ENCODE data around the gene EXOC8.

EXOC8 gene

DNA sequence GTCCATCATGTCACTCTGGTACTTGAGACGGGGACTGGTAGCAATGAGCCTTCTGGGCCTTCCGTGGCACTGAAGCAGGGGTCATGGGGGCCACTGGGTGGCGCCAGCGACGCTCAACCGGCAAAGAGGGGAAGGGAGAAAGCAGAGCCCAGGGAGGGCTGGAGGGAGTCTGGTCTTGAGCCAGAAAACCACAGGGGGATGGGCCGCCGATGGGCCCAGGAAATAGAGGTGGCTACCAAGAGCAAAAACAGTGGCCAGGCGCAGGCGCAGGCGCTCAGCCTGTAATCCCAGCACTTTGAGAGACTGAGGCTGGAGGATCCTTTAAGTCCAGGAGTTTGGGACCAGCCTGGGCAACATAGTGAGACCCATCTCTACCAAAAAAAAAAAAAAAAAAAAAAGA lies 21.8 kb downstream of the EXOC8 start:
- no peak for DNase-seq (ENCODE audit: low read depth in 2 of 2)

DNA sequence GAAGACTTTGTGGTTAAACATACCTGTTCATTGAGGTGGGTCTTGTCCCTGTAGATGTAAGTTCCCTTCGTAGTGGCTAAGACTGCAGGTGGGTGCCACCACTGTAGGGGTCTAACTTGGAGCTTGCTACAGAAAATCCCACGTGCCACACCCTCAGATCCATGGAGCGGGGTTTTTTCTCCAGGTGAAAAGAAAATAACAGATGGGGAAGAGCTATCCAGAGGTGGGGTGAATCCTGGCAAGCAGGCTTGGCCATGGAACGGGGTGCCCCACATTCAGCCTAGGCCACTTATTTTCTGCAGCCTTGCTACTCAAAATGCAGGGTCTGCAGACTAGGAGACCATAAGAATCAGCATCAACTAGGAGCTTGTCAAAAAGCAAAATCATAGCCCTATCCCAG lies 24.0 kb downstream of the EXOC8 start:
- DNase-seq (ENCODE audit: low read depth in 2 of 2), result no peak

DNA sequence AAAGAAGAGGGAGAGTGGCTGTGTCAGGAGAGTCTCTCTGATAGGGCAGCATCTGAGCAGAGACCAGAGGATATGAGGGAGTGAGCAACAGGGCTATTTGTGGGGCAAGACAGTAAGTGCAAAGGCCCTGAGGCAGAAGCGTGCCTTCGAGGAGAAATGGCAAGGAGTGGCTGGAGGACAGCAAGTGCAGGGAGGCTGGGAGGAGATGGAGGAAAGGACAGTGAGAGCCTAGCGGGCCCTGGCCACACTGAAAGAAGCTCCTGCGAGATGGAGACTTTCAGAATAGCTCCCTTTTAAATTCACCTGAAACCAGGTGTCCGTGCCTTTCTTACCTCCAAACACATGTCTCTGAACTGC lies 25.2 kb downstream of the EXOC8 start:
- DNase-seq (ENCODE audit: low read depth in 2 of 2), result no peak

DNA sequence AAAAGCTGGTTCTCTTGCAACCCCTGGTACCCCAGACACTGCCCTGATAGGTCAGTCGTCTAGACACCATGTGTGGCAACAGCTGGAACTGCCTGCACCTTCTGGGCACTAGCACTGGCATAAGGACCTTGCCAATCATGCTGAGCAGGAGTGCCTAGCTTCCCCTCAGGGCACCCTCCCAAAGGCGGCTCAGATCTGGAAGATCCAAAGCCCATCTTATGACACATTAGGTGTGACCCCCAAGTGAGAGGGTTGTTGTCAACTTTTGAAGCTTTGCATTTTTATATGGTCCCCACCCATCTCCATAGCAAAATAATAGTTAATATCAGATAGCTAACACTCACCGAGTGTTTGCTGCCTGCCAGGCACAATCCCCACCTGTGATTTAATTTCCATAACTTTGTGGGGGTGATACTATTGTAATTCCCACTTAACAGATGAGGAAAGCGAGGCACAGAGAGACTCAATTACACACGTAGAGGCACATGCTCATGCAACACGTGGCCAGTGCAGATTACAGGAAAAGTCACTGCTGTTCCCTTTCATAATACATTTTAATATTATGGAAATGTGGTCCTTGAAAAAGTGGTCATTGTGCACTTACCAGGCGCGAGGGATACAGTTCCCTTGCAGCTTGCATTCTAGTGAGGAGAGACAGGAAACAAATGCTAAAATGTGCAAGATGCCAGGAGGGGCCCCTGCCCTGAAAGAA lies 25.8 kb downstream of the EXOC8 start:
- DNase-seq (ENCODE audit: low read depth in 2 of 2), result no peak

DNA sequence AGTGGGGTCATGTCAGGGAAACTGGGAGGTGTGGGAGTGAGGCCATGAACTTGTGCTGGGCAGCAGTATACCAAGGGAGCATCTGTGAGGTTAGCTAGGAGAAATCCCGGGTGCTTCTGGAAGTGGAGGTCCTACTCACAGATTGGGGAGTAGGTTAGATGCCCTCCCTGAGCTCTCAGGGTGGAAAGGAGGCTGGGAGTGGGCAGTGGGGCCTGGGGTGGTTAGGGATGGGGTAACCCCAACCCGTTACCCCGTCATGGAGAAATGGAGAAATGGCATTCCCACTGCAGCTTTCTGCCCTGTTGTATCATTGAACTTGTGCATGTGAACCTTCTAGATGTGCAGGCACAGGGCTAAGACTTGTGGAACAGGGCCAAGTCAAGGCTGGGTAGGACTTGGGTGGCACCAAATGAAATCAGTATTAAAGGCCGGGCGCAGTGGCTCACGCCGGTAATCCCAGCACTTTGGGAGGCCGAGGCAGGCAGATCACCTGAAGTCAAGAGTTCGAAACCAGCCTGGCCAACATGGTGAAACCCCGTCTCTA lies 27.2 kb downstream of the EXOC8 start:
- DNase-seq (ENCODE audit: low read depth in 2 of 2), result no peak

DNA sequence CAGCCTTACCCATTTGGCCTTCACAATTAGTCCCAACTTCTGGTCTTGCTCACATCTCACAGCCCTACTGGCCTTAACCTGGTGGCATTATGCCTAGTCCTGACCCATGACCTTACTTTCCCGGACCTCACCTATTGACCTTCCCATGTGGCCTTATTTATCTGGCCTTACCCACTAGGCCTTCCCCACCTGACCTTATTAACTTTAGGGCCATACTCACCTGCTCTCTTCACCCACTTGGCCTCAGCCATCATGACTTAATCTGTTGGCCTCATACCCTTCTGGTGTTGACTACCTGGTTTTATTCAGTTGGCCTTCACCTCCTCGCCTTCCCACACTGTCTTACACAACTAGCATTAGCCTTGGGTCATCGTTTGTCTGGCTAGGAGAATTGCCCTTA lies 35.7 kb downstream of the EXOC8 start:
- DNase-seq (ENCODE audit: low read depth in 2 of 2), result no peak

DNA sequence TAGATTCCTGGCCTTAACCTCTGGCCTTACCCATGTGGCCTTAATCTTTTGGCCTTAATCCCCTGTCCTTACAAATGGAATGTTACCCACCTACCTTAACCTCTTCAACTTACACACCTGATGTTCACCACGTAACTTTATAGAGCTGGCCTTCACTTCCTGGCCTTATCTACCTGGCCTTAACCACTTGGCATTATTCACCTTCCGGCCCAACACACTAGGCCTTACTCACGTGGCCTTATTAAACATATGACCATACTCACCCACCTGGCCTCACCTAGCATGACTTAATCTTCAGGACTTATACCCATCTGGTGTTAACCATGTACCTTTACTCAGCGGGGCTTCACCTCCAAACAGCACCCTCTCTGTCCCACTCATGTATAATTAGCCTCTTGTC lies 41.7 kb downstream of the EXOC8 start:
- DNase-seq (ENCODE audit: low read depth in 2 of 2), result no peak

DNA sequence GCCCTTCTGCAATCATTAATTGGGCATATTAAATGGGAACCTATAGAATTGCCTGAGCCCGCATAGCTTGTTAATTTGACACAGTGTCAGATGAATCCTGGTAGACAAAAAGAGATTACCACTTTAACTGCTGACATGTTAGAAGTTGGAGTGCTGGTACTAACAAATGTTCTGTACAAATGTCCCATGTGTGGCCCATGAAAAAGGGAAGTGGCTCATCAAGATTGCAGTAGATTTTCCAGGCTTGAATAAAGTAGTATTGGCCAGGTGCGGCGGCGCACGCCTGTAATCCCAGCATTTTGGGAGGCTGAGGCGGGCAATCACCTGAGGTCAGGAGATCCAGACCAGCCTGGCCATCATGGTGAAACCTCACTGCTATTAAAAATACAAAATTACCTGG lies 51.0 kb downstream of the EXOC8 start:
- DNase-seq (ENCODE audit: low read depth in 2 of 2), result no peak

DNA sequence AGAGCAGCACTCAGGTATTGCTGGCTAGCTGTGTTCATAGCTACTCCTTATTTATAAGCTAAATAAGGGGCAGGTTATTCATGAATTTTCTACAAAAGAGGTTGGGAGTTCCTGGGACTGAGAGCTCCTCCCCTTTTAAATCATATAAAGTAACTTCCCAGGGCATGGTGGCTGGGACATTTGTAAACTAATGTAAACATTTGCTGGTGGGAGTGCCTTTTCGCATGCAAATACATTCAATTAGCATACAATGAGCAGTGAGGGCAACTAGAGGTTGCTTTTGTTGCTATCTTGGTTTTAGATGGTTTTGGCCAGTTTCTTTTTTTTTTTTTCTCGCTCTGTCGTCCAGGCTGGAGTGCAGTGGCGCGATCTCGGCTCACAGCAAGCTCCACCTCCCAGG lies 53.2 kb downstream of the EXOC8 start:
- no peak for DNase-seq (ENCODE audit: low read depth in 2 of 2)

Data from stimulated activated CD8-positive, alpha-beta memory T cell treated with anti-CD3 and anti-CD28 coated beads, Interleukin-2, amount 100 ng/mL, for 1 hour (primary cell).